ENCODE data around the gene POU2F3.

POU2F3 gene

GRCh38 chr11:120290956-120291355, 51.0 kb downstream of the POU2F3 start:
- TF ChIP-seq EP300 (IDR thresholded peaks at IDR 0.05; ENCODE audit: borderline replicate concordance) (no peak), FOXM1 (IDR thresholded peaks at IDR 0.05; ENCODE audit: borderline replicate concordance, low read depth) (no peak), MAX (IDR thresholded peaks at IDR 0.05) (no peak), TCF12 (IDR thresholded peaks at IDR 0.05; ENCODE audit: low read depth) (no peak), RAD21 (IDR thresholded peaks at IDR 0.05; ENCODE audit: low read depth) (no peak), EGR1 (IDR thresholded peaks at IDR 0.05) (no peak), YY1 (IDR thresholded peaks at IDR 0.05; ENCODE audit: low read depth) (no peak), ZBTB7A (IDR thresholded peaks at IDR 0.05; ENCODE audit: low read depth) (no peak), CEBPB (IDR thresholded peaks at IDR 0.05) (no peak), REST (IDR thresholded peaks at IDR 0.05; ENCODE audit: low read depth) (no peak)

GRCh38 chr11:120293038-120293800, 53.3 kb downstream of the POU2F3 start:
- TF ChIP-seq ZBTB7A (IDR thresholded peaks at IDR 0.05; ENCODE audit: low read depth) = no peak
- no peak for TF ChIP-seq TEAD4 (IDR thresholded peaks at IDR 0.05)
- no peak for TF ChIP-seq USF1 (IDR thresholded peaks at IDR 0.05)
- no peak for TF ChIP-seq YY1 (IDR thresholded peaks at IDR 0.05; ENCODE audit: low read depth)
- TF ChIP-seq EP300 (IDR thresholded peaks at IDR 0.05; ENCODE audit: borderline replicate concordance) = no peak
- TF ChIP-seq CREB1 (IDR thresholded peaks at IDR 0.05; ENCODE audit: low read depth) = no peak
- no peak for TF ChIP-seq TCF12 (IDR thresholded peaks at IDR 0.05; ENCODE audit: low read depth)
- no peak for TF ChIP-seq TAF1 (IDR thresholded peaks at IDR 0.05; ENCODE audit: low read depth)
- TF ChIP-seq REST (IDR thresholded peaks at IDR 0.05; ENCODE audit: low read depth) = no peak
- no peak for TF ChIP-seq RAD21 (IDR thresholded peaks at IDR 0.05; ENCODE audit: low read depth)
- no peak for TF ChIP-seq FOXM1 (IDR thresholded peaks at IDR 0.05; ENCODE audit: borderline replicate concordance, low read depth)
- TF ChIP-seq MAX (IDR thresholded peaks at IDR 0.05) = no peak
- TF ChIP-seq EGR1 (IDR thresholded peaks at IDR 0.05) = no peak
- no peak for TF ChIP-seq CEBPB (IDR thresholded peaks at IDR 0.05)
- no peak for TF ChIP-seq NFIC (IDR thresholded peaks at IDR 0.05)

- TF ChIP-seq EGR1 (IDR thresholded peaks at IDR 0.05) = no peak
- no peak for TF ChIP-seq NFIC (IDR thresholded peaks at IDR 0.05)
- no peak for TF ChIP-seq FOXM1 (IDR thresholded peaks at IDR 0.05; ENCODE audit: borderline replicate concordance, low read depth)
- no peak for TF ChIP-seq EP300 (IDR thresholded peaks at IDR 0.05; ENCODE audit: borderline replicate concordance)
- TF ChIP-seq YY1 (IDR thresholded peaks at IDR 0.05; ENCODE audit: low read depth) = no peak
- no peak for TF ChIP-seq CREB1 (IDR thresholded peaks at IDR 0.05; ENCODE audit: low read depth)
- no peak for TF ChIP-seq MAX (IDR thresholded peaks at IDR 0.05)
- TF ChIP-seq ZBTB7A (IDR thresholded peaks at IDR 0.05; ENCODE audit: low read depth) = no peak
- no peak for TF ChIP-seq USF1 (IDR thresholded peaks at IDR 0.05)
- no peak for TF ChIP-seq TCF12 (IDR thresholded peaks at IDR 0.05; ENCODE audit: low read depth)
These were observed 54.2 kb downstream of the POU2F3 start for GRCh38 chr11:120294096-120294495.

- TF ChIP-seq EGR1 (IDR thresholded peaks at IDR 0.05) = no peak
- no peak for TF ChIP-seq FOXM1 (IDR thresholded peaks at IDR 0.05; ENCODE audit: borderline replicate concordance, low read depth)
- TF ChIP-seq REST (IDR thresholded peaks at IDR 0.05; ENCODE audit: low read depth) = no peak
- no peak for TF ChIP-seq MAX (IDR thresholded peaks at IDR 0.05)
- no peak for TF ChIP-seq CREB1 (IDR thresholded peaks at IDR 0.05; ENCODE audit: low read depth)
- no peak for TF ChIP-seq USF1 (IDR thresholded peaks at IDR 0.05)
- TF ChIP-seq EP300 (IDR thresholded peaks at IDR 0.05; ENCODE audit: borderline replicate concordance) = no peak
- TF ChIP-seq ZBTB7A (IDR thresholded peaks at IDR 0.05; ENCODE audit: low read depth) = no peak
- no peak for TF ChIP-seq NFIC (IDR thresholded peaks at IDR 0.05)
- no peak for TF ChIP-seq TEAD4 (IDR thresholded peaks at IDR 0.05)
- no peak for TF ChIP-seq TAF1 (IDR thresholded peaks at IDR 0.05; ENCODE audit: low read depth)
- TF ChIP-seq CEBPB (IDR thresholded peaks at IDR 0.05) = no peak
- no peak for TF ChIP-seq RAD21 (IDR thresholded peaks at IDR 0.05; ENCODE audit: low read depth)
- no peak for TF ChIP-seq YY1 (IDR thresholded peaks at IDR 0.05; ENCODE audit: low read depth)
- TF ChIP-seq TCF12 (IDR thresholded peaks at IDR 0.05; ENCODE audit: low read depth) = no peak
These were observed 55.2 kb downstream of the POU2F3 start for GRCh38 chr11:120295099-120295498.
